Kidney epithelial cell (primary cell): ENCODE data around the gene TTC19. TPM values are rescaled to one million over a fixed set of nuclear protein-coding genes. Genes with fewer than 3 reads are reported as not detected.

Experiments
- DNase-seq: peaks from one replicate; pipeline ENCODE4 v3.0.0-alpha.2; 2010; ENCODE audit warnings: low read depth
- H3K27me3 ChIP-seq: 2 replicates; pipeline ENCODE4 v1.6.0; 2011; ENCODE audit warnings: low read length; ENCODE audit not compliant: control insufficient read depth, insufficient read depth
- H3K36me3 ChIP-seq: 2 replicates; pipeline ENCODE4 v1.5.1; 2011; ENCODE audit warnings: low read length; ENCODE audit not compliant: control insufficient read depth, insufficient read depth
- H3K4me3 ChIP-seq: 2 replicates; pipeline ENCODE4 v1.5.1; 2011; ENCODE audit warnings: low read depth, mild to moderate bottlenecking, control low read depth, low read length
- total RNA-seq: library from RNA; depleted of rRNA; stranded (reverse); fragments of >200 nt; gene quantifications from 2 replicates; pipeline ENCODE4 v1.2.3, GENCODE V29; 2015
- TF ChIP-seq, protein P1 (sequence below): IDR thresholded peaks from 2 replicates; pipeline ENCODE4 v1.5.1; 2011; ENCODE audit warnings: mild to moderate bottlenecking, moderate library complexity, low read length, control low read depth, inconsistent platforms; ENCODE audit not compliant: insufficient read depth, poor library complexity, severe bottlenecking

The TTC19 gene, protein sequence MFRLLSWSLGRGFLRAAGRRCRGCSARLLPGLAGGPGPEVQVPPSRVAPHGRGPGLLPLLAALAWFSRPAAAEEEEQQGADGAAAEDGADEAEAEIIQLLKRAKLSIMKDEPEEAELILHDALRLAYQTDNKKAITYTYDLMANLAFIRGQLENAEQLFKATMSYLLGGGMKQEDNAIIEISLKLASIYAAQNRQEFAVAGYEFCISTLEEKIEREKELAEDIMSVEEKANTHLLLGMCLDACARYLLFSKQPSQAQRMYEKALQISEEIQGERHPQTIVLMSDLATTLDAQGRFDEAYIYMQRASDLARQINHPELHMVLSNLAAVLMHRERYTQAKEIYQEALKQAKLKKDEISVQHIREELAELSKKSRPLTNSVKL
- total RNA-seq, result 70.2 and 71.2 TPM in 2 replicates

DNA sequence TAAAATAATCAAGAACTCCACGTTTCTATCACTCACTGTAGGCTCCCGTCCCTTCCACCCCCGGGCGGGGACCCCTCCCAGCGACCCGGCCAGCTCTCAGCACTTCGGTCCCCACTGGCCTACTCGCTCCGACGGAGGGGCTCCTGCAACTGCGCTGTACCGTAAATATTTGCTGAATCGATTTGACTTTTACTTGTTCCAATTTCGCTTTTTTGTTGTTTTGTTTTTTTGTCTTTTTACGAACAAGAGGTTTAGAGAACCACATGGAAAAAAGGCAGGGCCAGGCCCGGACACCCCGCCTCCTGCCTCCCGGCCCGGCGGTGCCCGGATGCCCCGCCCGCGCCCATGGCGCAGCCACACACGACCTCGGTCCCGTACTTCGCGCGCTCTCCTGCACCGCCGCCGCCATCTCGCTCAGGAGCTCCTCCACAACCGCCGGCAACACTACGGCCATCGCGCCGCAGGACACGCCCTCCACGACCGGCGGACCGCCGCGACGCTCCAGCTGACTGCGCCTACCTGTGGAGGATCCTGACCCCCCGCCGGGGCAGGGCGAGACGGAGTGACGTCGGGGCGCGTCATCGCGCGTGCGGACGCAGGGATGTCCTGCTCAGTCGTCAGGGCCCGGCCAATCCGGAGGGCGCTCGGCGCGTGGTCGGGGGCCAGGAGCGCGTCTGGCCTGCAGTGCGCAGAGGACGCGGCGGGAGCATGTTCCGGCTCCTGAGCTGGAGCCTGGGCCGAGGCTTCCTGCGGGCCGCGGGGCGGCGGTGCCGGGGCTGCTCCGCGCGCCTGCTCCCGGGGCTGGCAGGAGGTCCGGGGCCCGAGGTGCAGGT lies at the start of gene TTC19, which contains the start of gene ZSWIM7:
Gene TTC19, plus strand, starts transcription at position 684 of the 833 bp plus-strand sequence. Its CDS starts 25 bp downstream, at position 709.
Gene ZSWIM7, minus strand, starts transcription at position 564 of the 833 bp plus-strand sequence. Its CDS starts 110 bp downstream, at position 454.
- H3K36me3 ChIP-seq, result peaks cover 2% of the 10 kb centered on the region
- peak; percentile 66 for DNase-seq
- peak within 1 kb of the TSS; percentile 66 for H3K4me3 ChIP-seq
- H3K27me3 ChIP-seq, result no peaks in the 10 kb centered on the region
- TF ChIP-seq, protein P1, sequence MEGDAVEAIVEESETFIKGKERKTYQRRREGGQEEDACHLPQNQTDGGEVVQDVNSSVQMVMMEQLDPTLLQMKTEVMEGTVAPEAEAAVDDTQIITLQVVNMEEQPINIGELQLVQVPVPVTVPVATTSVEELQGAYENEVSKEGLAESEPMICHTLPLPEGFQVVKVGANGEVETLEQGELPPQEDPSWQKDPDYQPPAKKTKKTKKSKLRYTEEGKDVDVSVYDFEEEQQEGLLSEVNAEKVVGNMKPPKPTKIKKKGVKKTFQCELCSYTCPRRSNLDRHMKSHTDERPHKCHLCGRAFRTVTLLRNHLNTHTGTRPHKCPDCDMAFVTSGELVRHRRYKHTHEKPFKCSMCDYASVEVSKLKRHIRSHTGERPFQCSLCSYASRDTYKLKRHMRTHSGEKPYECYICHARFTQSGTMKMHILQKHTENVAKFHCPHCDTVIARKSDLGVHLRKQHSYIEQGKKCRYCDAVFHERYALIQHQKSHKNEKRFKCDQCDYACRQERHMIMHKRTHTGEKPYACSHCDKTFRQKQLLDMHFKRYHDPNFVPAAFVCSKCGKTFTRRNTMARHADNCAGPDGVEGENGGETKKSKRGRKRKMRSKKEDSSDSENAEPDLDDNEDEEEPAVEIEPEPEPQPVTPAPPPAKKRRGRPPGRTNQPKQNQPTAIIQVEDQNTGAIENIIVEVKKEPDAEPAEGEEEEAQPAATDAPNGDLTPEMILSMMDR, result no peak

DNA sequence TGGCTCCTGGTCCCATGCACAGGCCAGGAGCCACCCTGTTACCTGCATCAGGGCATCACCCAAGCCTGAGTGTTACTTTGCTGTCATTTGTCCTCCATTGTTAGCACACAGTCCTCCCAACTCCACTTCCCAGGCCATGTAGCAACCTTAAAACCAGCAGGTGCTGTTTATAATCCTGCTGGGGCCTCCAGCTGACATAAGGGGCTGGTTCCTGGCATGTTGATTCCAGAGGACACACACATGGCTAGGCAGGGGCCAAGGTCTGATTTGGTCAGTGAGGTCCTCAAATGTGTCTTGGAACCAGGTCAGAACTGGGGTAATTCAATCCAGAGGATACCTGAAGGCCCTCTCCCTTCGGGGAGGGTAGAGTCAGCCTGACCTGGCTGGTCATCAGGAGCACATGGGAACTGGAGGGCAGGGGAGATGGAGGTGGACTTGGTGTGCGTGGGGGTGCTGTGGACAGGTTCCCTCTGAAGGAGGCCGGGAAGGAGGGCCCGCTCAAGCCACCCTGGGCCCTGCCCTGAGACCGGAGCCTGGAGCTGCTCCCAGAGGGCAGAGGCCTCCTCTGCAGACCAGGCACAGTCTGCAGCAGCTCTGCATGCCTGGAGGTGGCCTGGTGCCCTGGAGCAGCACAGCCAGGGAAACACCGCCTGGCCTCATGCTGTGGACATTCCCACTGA lies 48.1 kb upstream of the TTC19 start:
- Histone ChIP-seq H3K4me3 (no peak overlapping the region), H3K27me3 (no peaks in the 10 kb centered on the region), H3K36me3 (no peaks in the 10 kb centered on the region)
- DNase-seq, result no peak
- TF ChIP-seq, protein P1, result no peak

DNA sequence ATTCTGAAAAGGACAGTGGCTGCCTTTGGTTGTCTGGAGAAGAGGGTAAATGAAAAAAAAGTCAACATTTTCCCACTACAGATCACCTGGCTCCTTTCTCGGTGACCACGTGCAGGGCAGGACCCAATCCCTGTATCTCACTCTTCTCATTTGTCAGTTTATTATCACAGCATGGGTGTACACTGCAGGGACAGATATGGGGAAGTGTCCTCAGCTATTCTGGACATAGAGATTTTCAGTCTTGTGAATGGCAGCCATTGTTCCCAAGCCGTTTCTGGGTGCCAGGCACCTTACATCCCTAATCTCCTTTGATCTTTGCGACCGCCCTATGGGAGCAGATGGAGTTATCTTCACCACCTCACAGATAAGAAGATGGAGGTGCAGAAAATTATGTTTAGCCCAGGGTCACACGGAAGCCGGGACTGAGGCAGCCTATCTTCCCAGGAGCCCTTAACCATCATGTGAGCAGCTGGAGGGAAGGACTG lies 47.5 kb upstream of the TTC19 start:
- TF ChIP-seq, protein P1, result no peak
- Histone ChIP-seq H3K36me3 (no peaks in the 10 kb centered on the region), H3K4me3 (no peak overlapping the region), H3K27me3 (no peaks in the 10 kb centered on the region)
- DNase-seq, result no peak

DNA sequence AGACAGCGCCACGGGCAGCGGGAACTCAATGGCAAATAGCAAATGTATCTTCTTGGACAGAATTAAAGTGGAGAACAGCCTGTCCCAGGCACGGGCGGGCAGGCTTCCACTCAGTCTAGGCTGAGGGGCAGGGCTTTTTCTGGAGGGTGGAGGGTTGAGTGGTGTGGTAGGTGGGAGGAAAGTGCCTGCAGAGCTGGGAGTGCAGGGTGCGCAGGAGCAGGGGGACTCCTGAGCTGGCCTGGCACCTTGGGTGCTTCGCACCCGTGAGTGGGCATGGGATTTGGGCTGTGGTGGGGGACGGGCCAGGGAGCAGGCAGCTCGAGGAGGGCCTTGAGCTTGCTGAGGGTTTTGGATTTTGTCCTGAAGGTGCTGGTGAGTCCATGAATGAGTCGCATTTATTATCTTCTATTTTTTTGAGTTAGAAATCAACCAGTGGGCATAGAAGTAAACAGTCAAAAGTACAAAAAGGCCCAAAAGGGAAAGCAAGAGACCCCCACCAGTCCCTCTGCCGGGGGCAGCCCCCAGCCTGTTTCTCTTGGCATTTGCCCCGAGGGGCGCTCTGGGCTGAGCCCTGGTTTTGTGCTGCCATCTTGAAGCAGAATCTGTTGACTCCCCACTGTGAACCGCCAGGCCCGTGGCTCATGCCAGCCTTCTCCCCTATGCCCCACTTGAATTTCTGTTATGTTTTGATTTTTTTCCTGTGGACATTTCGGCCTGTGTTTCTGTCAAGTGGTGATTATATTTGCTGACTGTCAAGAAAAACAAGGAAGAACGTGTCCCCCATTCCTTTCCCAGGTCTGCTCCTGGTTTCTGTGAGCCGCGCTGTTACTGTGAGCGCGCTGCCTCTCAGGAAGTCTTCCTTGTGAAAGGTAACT lies 46.5 kb upstream of the TTC19 start:
- no peak for DNase-seq
- Histone ChIP-seq H3K36me3 (no peaks in the 10 kb centered on the region), H3K4me3 (no peak overlapping the region), H3K27me3 (no peaks in the 10 kb centered on the region)
- TF ChIP-seq, protein P1, result no peak

DNA sequence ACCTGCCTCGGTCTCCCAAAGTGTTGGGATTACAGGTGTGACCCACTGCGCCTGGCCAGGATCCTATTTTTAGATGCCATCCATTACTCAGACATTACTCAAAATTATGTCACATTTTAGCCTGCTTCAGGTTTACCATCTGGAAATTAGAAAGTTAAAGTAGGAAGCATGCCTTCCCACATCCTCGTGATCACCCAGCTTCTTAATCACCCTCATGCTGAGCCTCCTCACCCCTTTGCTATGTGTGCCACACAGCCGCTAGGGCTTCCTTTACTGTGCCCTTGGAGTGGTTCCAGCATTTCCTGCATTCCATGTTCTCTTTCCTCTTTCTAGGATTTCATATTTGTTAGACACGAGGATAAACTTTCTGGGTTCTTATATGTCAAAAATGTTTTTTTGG lies 45.4 kb upstream of the TTC19 start:
- Histone ChIP-seq H3K27me3 (no peaks in the 10 kb centered on the region), H3K4me3 (no peak overlapping the region), H3K36me3 (no peaks in the 10 kb centered on the region)
- TF ChIP-seq, protein P1, result no peak
- peak; percentile 85 for DNase-seq
